Daoy (cell line): ENCODE measurements around the gene TXLNG. TPM values are rescaled to one million over a fixed set of nuclear protein-coding genes. Genes with fewer than 3 reads are reported as not detected.

ENCODE experiments used
- DNase-seq: peaks from one replicate; pipeline ENCODE4 v3.0.0-alpha.2; 2015; ENCODE audit warnings: low read depth
- total RNA-seq: library from RNA; depleted of rRNA; stranded (reverse); fragments of >200 nt; shearing (Covaris generic); gene quantifications from 2 replicates; pipeline ENCODE4 v1.2.3, GENCODE V29; 2014

The TXLNG gene
- total RNA-seq, 1 experiment from 2014 or later: 8.5 TPM

GRCh38 chrX:16785247-16786138, 773 bp upstream of the TXLNG start:
- no peak for DNase-seq

GRCh38 chrX:16786791-16787735, 797 bp downstream of the TXLNG start:
- peak; percentile 3 for DNase-seq

- DNase-seq: peak; percentile 3
These were observed 2.2 kb downstream of the TXLNG start for GRCh38 chrX:16788477-16788876.

GRCh38 chrX:16796298-16796697, 10.0 kb downstream of the TXLNG start:
- no peak for DNase-seq

- no peak for DNase-seq
These were observed 11.1 kb downstream of the TXLNG start for GRCh38 chrX:16797358-16797757.

- DNase-seq: no peak
These were observed 11.6 kb downstream of the TXLNG start for GRCh38 chrX:16797841-16798240.

GRCh38 chrX:16804923-16805464, 18.7 kb downstream of the TXLNG start:
- DNase-seq: no peak

- no peak for DNase-seq
These were observed 21.3 kb downstream of the TXLNG start for GRCh38 chrX:16807548-16807947.

- no peak for DNase-seq
These were observed 21.8 kb downstream of the TXLNG start for GRCh38 chrX:16807976-16808542.

- DNase-seq: no peak
These were observed 28.3 kb downstream of the TXLNG start for GRCh38 chrX:16814597-16814996.

GRCh38 chrX:16819634-16820033, 33.4 kb downstream of the TXLNG start:
- no peak for DNase-seq

GRCh38 chrX:16822723-16823122, 36.5 kb downstream of the TXLNG start:
- DNase-seq: peak; percentile 19

GRCh38 chrX:16825264-16826035, 39.2 kb downstream of the TXLNG start:
- DNase-seq: no peak

GRCh38 chrX:16826207-16826606, 39.9 kb downstream of the TXLNG start:
- DNase-seq: peak; percentile 18

GRCh38 chrX:16827225-16827624, 41.0 kb downstream of the TXLNG start:
- peak; percentile 21 for DNase-seq

- peak; percentile 22 for DNase-seq
These were observed 42.0 kb downstream of the TXLNG start for GRCh38 chrX:16828124-16828908.

- DNase-seq: no peak
These were observed 46.0 kb downstream of the TXLNG start for GRCh38 chrX:16832301-16832700.

GRCh38 chrX:16834806-16835205, 48.5 kb downstream of the TXLNG start:
- no peak for DNase-seq

- peak; percentile 53 for DNase-seq
These were observed 50.1 kb downstream of the TXLNG start for GRCh38 chrX:16836371-16836770.
